Anterior cingulate cortex (tissue), 58 donors: ENCODE measurements around the gene IL16.
"Not testable (repeated sequence)": the region's sequence is repeated elsewhere in the genome, so short reads cannot be mapped to it uniquely, and the experiment has no call there.

ENCODE experiments used
- DNase-seq, 58 donors: peaks; one replicate each; lab custom pipeline; 2025; lab: John Stamatoyannopoulos, UW

Gene IL16

DNA sequence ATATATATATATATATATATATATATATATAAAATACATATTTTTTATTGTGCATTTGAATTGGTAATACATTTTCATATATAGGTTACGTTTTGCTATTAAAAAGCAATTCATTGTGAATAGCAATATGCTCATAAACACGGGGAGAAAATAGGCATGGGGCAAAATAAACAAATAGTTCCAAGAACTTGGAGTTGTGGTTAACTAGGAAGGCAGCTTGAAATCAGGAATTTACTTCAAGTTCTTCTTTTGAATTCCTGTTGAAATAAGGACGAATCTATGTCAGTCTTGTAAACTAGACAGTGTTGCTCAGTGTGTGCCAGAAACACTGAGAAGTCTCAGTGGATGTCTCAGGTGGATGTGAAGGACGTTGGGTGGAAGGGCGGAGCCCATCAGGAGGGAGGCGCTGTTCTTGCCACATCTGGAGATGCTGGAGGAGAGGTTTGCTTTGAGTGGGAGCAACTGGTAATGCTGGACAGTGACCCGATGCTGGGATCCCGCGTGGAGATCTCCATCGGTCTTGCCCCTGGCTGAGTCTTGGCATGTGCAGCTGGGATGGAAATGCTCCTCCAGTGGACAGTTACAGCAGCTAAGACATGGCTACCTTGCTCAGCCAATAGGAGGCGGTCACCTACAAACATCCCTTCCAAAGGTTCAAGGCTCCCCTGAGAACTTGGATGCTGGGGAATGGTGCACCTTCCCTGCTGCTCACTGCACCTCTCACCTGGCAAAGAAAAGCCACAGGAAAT is 2.5 kb downstream of the IL16 start:
- DNase-seq, result no peak

GRCh38 chr15:81206018-81206417 is 9.3 kb downstream of the IL16 start:
- no peak for DNase-seq

DNA sequence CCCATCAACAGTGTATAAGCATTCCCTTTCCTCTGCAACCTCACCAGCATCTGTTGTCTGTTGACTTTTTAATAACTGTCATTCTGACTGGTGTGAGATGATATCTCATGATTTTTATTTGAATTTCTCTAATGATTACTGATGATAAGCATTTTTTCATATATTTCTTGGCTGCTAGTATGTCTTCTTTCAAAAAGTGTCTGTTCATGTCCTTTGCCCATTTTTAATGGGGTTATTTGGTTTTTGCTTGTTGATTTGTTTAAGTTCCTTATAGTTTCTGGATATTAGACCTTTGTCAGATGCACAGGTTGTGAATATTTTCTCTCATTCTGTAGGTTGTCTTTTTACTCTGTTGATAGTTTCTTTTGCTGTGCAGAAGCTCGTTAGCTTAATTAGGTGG is 11.3 kb downstream of the IL16 start:
- not testable (repeated sequence) for DNase-seq

DNA sequence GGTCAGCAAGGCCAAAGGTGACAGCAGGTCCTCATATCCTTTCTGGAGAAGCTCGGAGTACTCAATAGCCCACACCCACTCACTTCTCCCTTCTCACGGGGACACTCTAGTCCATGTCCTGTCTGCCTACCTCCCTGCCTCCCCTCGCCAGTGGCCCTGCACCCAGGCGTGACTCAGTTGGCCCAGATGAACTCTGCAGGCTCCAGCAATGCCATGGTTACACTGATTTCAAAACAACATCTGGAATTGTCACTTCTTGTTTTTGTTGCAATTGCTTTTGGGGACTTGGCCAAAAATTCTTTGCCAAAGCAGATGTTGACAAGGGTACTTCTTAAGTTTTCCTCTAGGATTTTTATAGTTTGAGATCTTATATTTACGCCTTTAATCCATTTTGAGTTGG is 13.0 kb downstream of the IL16 start:
- DNase-seq, result no peak

DNA sequence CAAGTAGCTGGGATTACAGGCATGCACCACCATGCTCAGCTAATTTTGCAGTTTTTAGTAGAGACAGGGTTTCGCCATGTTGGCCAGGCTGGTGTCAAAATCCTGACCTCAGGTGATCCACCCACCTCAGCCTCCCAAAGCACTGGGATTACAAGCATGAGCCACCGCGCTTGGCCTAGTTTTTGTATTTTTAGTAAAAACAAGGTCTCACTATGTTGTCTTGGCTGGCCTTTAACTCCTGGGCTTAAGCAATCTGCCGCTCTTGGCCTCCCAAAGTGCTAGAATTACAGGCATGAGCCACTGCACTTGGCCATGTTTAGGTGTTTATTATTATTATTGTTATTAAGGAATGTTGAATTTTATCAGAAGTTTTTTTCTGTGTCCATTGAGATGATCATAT is 14.7 kb downstream of the IL16 start:
- no peak for DNase-seq

DNA sequence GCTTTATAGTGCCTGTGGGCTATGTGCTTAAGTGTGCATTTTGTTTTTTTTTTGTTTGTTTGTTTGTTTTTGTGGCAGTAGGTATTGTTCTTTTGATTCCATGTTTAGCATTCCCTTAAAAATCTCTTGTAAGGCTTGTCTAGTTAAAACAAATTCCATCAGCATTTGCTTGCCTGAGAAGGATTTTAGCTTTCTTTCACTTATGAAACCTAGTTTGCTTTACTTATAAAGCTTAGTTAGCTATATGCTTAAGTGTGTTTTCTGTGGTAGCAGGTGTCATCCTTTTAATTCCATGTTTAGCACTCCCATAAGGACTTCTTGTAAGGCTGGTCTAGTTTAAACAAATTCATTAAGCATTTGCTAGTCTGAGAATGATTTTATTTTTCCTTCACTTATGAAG is 17.3 kb downstream of the IL16 start:
- DNase-seq, result no peak

DNA sequence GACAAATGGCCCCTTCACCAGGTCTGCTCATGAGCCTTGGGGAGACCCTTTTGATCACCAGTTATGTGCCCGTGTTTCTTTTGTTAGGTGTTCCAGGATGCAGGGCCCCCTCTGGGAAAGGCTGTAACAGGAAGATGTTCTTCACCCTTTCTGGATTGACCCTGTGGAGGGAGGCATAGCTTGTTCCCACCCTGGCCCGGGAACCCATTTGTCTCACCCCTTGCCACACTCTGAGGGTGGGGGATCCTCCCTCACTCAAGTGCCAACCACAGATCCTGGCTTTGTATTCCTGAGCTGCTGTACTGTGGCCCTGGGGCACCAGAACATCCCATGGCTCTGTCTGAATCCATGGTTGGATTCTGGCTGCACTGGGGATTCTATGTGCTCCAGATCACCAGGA is 18.9 kb downstream of the IL16 start:
- no peak for DNase-seq

- DNase-seq, result no peak
These were observed 19.3 kb downstream of the IL16 start for GRCh38 chr15:81215983-81216382.

- no peak for DNase-seq
These were observed 19.7 kb downstream of the IL16 start for GRCh38 chr15:81216422-81216821.

DNA sequence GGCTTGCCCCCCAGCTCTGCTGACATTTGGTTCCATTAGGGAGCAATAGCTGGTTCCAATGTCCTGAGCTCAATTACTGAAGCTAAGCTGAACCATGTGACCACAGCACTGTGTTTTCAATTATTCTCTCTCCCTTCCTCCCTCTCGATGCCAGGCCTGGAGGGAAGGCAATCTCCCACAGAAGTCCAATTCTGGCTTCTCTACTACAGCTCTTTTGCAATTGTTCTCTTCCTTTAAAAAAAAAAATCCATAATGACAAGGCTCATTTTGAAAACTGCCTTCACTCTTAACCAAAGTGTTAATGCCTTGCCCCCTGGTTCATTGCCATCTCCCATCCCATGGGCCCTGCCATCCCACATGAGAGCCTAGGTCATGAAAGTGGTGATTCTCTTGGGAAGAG is 24.8 kb downstream of the IL16 start:
- DNase-seq, result no peak

- DNase-seq, result no peak
These were observed 25.3 kb downstream of the IL16 start for GRCh38 chr15:81222007-81222406.

- no peak for DNase-seq
These were observed 26.8 kb downstream of the IL16 start for GRCh38 chr15:81223346-81223971.

GRCh38 chr15:81224232-81224631 is 27.6 kb downstream of the IL16 start:
- no peak for DNase-seq

- peak in 18 of 58 donors; percentile 2 to 32 (median 8) for DNase-seq
These were observed 28.5 kb downstream of the IL16 start for GRCh38 chr15:81225161-81225671.

DNA sequence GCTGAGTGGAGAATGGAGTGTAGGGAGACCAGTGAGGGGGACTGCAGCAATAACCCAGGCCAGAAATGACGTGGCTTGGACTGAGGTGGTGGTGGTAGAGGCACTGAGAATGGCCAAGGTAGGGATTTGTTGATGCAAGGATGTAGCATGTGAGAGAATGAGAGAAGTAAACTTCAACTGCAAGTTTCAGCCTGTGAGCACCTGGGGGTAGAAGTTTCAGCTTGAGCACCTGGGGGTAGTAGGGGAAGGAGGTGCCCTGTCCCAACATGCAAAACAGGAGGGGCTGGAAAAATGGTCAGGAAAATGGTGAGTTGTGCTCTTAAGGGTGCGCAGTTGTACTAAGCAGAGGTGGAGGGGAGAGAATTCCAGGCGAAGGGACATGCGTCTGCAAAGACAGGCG is 31.0 kb downstream of the IL16 start:
- no peak for DNase-seq

- no peak for DNase-seq
These were observed 32.9 kb downstream of the IL16 start for GRCh38 chr15:81229586-81229985.

DNA sequence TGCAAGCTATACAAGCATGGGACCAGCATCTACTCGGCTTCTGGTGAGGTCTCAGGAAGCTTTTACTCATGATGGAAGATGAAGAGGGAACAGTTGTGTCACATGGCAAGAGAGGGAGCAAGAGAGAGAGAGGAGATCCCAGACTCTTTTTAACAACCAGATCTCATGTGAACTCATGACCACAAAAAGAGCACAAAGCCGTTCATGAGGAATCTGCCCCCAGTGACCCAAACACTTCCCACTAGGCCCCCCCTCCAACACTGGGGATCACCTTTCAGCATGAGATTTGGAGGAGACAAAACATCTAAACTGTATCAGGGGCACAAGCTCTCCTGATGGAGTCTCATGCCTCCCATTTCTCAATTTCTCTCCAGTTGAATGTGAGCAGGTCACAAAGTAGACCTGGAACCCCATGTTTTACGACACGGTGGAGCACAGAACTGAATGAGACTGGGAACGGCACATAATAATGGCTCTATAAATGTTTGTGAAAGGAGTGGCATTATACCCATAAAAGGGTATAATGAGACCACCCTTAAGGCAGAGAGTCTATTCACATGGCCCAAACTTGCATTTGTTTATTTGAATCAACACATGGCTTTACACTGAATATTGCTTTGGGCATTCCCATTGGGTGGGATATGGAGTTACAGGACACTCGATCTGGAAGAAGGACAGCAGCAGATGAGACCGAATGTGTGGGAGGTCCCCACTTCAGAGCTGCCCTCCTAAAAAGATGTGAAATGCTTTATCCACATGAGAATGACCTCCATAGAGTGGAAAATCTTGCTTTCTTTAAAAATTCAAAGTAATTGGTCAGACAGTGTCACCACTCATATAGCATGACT is 38.8 kb downstream of the IL16 start:
- DNase-seq, result no peak

GRCh38 chr15:81239190-81239589 is 42.5 kb downstream of the IL16 start:
- DNase-seq, result no peak

- DNase-seq, result no peak
These were observed 46.1 kb downstream of the IL16 start for GRCh38 chr15:81242778-81243177.

GRCh38 chr15:81244306-81244705 is 47.6 kb downstream of the IL16 start:
- no peak for DNase-seq

DNA sequence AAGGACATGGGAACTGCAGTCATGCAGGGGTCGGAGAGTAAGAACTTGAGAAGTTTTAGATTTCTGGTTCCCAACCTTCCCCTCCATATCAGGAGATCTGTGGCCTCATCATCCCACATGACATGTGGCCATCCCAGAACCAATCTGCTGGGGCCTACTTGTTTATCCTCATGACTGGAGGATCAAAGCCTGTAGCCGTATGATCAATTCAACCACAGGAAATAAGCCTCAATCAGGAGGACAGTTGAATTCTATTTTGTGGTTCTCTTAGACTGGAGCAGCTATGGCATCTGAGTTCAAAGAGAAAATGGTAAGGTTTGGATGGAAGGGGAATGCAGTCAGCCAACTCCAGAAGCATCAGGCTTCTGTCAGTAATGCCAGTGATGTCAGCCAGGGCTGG is 57.2 kb downstream of the IL16 start:
- DNase-seq, result no peak
